GOT3 (cell line): Measurements from ENCODE around the gene TEX261.
A peak's percentile ranks its signal among the peaks of the same experiment; 100 is the strongest.

ENCODE experiments used
- DNase-seq: peaks from one replicate; lab custom pipeline; 2025; ENCODE audit warnings: mixed read lengths; lab: John Stamatoyannopoulos, UW

The TEX261 gene

DNA sequence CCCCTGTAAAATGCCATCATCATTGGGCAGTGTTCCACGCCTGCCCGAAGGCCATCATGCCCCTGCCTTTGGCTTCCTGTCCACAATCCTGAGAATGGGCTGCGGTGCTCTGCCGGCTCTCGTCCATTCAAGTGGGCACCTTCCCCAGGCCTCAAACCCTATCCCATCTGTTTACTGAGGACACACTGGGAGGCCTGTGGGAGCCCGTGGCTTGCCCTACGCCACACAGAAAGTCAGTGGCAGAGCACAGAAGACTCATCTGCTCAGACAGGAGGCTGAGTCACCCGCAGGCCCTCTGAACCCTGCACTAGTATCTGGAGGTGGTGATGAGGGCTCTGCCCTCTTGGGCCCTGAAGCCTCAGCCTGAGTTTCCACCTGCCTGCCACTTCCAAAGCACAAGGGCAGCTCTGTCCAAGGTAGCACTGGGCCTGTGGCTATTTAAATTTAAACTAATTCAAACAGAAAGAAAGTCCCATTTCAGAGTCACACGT, 35.4 kb downstream of the TEX261 start:
- DNase-seq: no peak

DNA sequence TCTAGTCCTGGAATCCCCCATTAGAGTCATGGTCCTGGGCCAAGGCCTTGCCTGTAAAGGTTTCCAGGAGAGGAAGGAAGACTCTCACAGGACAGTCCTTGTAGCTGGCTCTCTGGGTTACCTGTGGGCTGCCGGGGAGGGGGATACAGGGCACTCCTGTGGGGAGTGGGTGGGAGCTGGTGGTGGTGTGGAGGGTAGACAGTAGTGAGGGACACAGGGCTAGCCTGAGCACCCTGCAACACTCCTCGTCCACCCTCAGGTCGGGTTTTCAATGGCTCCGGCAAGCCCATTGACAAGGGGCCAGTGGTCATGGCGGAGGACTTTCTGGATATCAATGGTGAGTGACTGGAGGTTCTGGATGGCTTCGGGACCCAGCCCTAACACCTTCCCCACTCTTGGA, 35.9 kb downstream of the TEX261 start:
- DNase-seq: no peak

DNA sequence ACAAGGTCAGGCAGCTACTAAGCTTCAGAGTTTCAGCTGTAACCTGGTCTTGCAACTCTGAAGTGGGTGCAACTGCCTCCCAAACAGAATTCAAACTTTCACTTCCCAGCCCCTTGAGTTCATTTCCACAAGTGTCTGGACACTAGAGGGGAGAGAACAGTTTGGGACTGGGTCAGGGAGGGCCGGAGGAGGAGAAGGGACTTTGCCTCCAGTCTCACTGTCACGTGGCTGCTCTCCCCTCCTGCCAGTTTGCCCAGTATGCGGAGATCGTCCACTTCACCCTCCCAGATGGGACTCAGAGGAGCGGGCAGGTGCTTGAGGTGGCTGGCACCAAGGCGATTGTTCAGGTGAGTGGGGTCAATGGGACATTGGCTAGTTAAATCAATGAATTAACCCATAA, 36.9 kb downstream of the TEX261 start:
- DNase-seq: no peak

DNA sequence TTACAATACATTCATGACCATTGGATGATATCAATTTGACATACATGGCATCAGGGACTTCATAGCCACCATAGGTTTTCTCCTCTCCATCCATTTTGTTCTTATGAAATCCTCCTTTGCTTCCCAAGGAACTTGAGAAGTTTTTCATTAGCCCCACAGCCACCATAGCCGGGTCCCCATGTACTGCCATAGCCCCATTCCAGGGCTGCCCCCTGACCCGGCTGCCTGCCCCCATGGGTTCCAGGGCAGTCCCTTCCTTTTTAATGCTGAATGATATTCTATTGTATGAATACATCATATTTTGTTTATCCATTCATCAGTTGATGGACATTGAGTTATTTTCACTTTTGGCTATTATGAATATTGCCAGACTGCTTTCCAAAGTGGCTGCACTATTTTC, 38.5 kb downstream of the TEX261 start:
- DNase-seq: no peak

DNA sequence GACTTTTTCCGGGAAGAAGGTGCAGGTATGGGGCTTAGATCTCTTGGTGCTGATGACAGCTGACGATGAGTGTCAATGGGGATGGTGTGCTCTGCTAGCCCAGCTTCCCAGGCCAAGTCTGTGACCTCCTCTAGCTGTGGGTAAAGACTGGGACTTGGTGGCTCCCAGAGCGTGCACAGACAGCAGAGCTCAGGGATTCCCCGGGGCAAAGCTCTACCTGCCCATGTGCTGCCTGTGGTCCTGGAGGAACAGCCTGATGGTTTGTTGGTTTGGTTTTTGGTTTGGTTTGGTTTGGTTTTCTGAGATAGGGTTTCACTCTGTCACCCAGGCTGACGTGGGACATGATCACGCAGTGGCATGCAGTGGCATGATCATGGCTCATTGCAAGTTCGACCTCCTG, 39.8 kb downstream of the TEX261 start:
- DNase-seq: no peak

DNA sequence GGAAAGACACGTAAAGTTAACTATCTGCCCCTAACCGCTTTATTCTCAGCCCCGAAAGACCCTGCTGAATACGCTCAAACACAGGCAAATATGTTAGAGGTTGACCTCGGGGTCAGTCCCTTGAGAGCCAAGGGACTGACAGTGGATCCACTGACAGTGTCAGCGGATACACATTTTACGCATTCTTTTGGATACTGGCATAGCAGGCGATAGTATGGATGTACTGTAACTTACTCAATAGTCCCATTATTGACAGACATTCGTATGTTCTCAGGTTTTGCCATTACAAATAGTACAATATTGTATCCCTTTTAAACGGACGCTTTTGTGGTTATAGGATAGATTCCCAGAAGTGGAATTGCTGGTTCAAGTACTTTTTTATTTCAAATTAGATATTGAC, 45.6 kb downstream of the TEX261 start:
- no peak for DNase-seq

DNA sequence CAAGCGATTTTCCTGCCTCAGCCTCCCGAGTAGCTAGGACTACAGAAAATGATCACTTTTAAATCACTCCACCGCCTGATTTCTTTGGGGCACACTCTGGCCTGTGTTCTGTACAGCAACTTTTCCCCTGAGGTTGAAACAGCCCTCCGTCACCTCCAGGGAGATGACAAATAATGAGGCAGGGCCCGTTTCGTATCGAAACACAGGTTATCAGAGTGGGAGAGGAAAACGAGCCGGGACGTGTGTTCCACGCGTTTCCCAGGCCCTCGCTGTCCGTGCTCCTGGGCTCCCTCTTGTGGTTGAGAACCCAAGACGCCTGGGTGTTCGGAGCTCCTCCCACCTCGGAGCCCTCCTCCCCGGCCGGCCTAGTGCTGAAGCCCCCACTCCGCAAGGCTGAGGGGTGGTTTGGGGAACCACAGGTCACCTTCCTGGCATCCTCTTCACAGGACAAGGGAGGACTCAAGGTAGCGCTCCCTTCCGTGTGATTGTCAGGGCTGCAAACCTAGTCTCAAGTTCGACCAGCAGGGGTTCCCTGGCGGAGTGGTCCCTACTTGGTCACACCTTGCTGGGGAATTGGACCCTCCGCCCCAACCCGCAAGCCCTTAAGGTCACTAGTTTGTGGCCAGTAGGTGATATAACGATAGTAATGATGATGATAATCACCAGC, 46.2 kb downstream of the TEX261 start:
- DNase-seq: peak; percentile 40

DNA sequence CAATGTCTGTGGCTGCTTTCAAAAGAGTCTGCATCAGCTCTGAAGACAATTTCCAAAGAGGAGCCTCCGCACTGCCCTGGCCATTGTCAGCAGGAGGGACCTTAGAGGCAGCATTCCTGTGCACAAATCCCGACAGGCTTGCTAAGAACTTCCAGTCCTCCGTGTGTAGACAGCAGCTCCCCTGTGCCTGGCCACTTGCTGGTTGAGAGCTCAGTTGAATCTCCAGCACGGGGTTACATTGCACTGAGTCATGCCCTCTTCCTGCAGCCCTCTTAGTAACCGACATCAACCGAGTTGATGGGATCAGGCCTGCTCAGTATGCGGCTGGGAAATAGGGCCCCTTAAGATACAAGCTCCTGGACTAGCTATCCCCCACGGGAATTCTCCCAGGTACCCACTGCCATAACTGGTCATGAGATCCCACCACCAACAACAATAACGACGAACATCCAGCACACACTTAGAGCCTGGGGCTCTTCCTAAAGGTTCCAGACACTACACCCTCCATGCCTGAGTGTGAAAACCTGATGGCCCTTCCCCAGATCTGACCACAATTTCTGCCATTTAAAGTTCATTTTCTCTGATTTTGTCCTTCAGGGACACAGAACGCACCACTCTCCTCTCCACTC, 47.0 kb downstream of the TEX261 start:
- DNase-seq: no peak

DNA sequence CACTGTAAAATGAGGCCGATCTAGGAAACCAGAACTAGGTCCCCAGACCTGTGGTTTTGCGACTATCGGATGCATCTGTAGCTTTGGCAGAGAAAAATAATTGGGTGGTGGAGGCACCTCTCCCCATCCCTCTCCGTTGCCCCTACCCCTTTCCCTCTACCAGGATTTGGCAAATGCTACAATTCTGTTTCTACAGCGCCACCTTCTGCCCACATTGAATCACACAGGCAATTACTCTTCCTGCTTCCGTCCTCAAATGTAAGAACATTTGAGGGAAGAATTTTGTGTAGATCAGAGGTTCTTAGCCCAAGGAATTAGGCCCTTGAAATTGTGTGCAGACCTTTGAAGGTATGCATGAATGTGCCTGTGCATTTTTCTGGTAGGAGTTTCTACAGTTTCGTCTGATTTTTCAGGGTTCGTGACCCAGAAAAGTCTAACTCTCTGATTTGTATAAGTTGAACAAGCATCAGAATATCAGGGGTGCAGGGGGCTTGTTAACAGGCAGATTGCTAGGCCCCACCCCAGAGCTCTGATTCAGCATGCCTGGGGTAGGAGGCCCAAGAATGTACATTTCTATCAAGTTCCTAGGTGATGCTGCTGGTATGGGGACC, 47.7 kb downstream of the TEX261 start:
- no peak for DNase-seq

DNA sequence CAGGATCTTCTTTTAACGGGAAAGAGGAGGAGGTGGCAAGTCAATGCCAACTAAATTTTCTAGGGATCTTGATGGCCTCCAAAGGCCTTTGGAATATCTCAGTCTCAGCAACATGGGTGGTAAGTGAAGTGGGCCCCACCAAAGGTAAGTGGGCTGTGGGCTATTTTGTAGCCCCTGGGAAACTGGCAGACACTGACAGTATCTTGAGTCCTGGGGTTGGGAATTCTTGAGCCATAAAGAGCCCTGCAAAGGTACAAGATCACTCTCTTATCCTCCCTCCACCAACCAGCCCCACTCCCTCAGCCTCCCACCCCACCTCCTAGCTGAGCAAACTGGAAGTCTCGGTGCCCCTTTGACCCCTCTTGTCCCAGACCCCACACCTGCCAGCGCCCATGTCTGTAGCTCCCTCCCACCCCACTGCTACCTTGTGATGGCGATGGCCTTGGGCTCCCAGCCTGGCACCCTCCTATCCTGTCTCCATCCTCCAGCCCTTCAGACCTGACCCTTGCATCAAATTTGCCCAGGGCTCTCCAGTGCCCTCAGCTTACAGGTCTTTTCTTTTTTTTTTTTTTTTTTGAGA, 50.5 kb downstream of the TEX261 start:
- no peak for DNase-seq

DNA sequence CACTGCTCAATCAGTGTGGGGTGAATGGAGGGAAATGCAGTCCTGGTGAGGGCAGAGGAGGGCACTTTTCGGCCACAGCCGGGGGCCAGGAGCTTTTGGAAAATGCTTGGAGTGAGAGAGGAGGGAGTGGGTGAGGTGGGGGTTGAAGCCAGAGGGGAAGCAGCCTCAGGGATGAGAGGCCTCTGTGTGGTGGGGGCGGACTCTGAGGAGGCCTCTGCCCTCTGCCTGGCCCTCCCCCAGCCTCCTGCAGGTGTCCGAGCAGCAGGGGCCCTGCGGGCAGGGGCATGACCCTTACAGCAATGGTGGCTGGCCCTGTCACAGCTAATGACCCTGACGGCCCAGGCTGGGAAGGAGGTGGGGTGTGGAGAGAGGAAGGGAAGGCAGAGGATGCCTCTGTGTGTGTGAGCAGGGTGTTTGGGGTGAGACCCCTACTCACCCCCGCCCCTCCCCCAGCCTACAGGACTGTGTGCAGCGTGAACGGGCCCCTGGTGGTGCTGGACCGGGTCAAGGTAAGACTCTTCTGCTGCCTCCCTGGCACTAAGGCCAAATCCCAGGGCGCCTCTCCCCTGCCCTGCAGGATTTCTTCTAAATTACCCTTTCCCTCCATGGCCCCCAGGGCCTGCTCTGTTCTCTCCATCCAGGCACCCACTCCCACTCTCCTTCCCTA, 51.3 kb downstream of the TEX261 start:
- no peak for DNase-seq

DNA sequence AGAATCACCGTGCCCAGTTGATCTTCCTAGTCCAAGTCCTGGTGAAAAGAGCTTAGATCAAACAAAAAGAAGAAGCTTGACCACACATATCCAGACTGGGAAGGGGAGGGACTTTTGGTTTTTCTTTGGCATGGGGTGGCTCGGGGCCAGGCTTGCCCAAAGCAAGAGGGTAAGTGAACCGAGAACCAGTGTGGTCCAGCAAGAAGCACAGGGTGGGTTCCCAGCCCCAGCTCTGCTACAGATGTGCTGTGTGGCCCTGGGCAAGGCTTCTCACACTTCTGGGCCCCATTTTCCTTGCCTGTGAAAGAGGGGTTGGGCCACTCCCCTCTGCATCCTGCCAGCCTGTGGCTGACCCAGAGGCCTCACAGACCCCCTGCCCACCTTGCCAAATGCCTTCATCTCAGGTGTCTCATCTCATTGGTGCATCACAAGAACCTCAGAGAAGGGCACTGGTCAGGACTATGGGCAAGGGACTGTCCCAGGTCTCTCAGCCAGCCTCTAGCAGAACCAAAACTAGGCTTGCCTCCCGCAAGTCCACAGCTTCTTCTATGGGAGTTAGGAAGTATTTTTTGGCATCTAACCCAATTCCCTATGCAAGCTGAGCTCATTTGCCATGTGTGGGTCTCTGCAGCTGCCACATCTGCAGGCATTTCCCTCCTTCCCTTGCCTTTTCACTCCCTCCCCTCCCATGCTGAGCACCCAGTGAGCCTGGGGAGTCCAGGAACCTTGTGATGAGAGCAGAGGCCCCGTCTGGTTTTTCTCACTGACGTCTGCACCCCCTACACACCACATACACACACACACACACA, 52.1 kb downstream of the TEX261 start:
- DNase-seq: no peak

DNA sequence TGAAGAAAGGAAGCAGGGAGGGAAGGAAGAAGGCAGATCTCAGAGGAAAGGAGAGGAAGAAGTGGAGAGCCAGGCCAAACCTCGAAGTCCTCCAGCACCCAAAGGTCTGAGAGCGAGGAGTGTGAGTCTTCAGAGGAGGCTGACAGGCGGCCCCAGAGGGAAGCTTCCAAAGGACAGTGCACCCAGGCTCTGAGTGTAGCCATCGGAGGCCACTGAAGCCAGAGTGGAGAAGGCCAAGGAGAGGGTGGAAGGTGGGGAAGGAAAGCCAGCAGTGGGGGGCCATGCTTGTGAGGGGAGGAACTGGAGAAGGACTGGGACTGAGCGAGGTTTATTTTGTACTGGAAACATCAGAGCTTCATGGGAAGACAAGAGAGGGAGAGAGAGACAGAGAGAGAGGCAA, 53.0 kb downstream of the TEX261 start:
- DNase-seq: no peak

DNA sequence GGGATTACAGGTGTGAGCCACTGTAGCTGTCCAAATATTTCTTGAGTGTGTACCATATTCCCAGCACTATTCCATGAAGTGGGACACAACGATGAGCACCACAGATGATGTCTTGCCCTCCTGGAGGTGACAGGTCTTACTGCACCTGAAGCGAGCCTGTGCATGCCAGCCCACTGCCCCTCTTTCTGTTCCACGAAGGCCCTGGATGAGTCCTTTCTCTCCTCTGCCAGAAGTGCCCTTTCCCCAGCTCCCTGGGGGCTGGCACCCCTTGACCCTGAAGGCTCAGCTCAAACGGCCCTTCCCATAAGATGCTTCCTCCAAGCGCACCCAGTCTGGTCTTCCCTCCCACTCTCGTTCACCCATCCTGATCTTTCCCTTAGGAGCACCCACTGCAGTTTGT, 53.5 kb downstream of the TEX261 start:
- DNase-seq: no peak

DNA sequence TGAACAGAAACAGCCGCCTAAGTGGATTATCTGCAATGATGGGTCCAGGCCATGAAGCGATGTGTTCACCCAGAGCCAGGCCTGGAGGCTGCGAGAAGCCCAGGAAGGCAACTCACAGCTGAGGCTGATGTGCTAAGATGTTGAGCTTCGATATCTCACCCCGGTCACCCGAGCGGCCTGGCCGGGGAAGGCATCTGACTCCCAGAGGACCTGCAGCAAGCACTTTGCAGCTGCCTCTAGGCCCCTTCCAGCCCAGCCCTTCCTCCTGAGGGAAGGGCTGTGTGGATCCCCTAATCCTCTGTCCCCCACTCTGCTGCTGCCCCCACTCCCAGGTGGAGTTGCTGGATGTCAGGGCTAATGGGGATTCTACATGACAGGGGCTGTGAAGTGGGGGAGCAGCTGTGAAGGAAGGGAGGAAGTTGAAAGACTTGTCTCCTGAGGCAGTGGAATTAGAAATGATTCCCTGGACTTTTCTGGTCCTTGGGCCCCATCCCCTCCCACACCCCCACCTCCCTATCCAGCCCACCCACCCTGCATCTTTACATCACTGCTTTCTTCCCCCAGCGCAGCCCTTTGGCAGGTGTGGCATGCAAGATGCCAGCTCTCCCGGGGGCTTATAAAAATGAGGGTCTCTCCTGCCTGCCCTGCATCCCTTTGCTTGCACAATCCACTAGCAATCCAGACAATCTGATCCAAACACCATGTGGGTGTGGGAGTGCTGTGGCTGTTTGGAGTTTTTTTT, 54.7 kb downstream of the TEX261 start:
- DNase-seq: no peak

DNA sequence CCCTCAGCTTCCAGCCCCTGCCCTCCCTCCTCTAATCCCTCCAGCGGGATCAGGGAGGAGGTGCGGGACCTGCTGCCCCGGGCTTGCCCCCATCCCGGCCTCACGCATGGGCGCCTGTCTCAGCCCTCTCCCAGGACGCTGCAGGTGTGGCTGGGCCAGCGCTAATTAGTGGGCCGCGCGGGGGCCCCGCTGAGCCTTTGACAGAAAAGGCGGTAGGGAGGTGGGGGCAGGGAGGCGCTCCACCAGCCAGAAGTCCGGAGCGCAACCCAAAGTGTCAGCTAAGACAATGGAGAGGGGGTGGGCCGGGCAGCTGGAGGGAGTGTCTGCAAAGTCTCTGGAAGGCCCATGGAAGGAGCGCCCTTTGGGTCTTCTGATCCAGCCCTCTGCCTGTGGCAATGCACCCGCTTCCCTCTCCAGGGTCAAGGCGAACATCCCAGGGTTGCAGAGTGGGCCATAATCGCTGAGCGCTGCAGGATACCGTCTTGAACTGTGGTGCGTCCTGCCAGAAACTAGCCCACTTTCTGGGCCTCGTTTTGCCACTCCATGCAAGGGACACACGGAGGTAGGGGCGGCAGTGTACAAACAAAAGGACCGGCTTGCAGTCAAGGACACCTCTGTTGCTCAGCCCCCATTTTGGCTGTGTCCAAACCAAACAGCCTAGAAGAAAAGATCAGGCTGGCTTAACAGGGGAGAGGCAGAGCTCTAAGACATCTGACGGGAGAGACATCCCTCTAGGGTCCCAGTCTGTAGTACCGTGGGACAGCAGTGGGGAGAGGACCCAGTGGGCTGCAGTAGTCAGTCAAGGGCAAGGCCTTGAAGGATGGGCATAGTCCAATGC, 55.5 kb downstream of the TEX261 start:
- no peak for DNase-seq

DNA sequence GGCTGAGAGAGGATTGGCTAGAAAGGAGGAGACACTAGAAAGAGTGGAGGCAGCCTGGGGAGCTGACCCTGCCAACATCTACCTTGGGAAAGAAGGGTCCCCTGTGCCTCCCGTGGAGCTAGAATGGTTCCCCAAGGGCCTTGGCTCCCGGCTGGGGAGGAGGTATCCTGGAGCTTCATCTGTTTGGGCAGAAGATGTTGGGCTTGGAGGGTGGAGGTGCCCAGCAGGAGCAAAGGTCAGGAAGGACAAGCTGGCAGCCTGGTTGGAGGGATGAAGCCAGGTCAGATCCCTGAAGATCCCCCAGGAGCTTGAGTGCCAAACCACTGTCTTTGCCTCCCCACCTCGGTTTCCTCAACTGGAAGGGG, 56.1 kb downstream of the TEX261 start:
- no peak for DNase-seq

DNA sequence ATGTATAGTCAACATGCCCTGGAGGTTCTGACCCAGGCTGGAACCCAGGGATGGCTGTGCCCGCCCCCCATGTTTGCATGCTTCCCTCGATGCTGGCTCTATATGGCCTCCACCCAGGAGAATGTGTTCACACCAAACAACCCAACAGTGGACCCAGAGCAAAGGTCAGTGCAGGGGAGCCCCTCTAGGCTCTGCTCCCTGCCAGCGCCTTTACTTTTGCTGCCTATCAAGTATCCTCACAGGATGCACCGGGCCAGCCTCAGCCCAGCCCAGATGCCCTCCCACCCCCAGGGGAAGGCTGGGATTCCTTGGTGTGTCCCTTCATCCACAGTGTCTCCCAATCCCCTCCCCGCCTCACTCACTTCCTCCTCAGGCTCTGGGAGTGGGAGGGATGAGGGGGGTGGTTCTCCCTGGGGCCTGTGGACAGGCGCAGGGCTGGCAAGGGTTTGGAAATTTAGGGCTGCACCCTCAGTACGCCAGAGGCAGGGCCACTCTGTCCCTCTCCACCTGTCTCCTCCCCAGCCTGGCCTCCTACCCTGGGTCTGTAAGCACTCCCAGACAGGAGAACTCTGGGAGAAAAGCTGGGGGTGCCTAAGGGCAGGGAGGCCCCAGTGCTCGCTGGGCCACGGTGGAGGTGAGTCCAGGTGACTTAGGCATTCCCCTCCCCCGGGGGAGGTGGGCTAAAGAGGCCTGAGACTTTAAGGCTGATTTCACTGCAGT, 56.6 kb downstream of the TEX261 start:
- DNase-seq: no peak

DNA sequence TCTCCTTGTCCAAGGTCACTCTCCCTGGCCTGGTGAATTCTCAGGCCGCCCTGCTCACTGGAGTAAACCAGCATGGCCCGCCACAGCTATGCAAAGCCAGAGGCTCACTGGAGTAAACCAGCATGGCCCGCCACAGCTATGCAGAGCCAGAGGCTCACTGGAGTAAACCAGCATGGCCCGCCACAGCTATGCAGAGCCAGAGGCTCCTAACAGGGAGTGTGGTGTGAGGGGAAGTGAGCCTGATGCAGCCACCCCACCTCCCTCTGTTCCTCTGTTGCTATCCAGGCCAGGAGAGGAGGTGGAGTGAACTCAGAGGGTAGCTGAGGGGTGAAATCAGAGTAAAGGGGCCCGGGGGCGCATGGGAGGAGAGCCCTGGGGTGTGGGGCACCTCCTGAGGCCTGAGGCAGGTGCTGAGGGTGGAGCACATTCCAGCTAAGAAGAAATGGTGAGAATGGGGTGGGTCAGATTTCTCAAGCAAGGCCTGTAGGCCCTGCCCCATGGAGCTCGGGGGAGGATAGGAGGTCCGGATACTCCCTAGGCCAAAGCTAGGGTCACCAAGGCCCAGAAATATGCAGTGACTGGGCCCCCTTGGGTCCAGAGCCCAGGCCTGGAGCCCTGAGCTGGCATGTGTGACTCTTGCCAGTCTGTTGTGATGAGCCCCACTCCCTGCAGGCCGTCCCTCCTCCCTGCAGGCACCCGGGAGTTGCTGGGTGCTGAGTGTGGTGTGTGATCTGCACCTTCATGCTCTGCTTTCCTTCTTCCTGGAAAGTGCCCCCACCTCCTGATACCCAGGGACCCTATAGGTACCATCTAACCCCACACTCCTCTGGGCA, 57.5 kb downstream of the TEX261 start:
- no peak for DNase-seq
